Kidney (tissue), 14 donors: ENCODE results near the gene MECR. TPM values are rescaled to one million over a fixed set of nuclear protein-coding genes. Genes with fewer than 3 reads are reported as not detected.
"Not testable (repeated sequence)": the region's sequence is repeated elsewhere in the genome, so short reads cannot be mapped to it uniquely, and the experiment has no call there.

ENCODE experiments used
- DNase-seq, 5 donors: peaks; one replicate each; pipeline ENCODE4 v3.0.0-alpha.2; 2013 to 2020
- FAIRE-seq: peaks from 2 replicates; lab custom pipeline; 2012; peaks lifted over from hg19 to GRCh38; lab: Jason Lieb, UNC
- H3K27ac ChIP-seq, 2 donors: one replicate each; pipeline ENCODE4 v1.7.0; 2013; ENCODE audit warnings: low read depth in 2 of 2, low read length in 2 of 2, inconsistent platforms in 1 of 2
- H3K27me3 ChIP-seq: one replicate; pipeline ENCODE4 v1.7.1; 2013; ENCODE audit warnings: low read length, inconsistent platforms; ENCODE audit not compliant: control insufficient read depth, insufficient read depth
- H3K36me3 ChIP-seq, 3 donors: one replicate each; pipeline versions ENCODE4 v1.7.0 to v1.7.1; 2013; ENCODE audit warnings: low read length in 3 of 3, control low read depth in 1 of 3, inconsistent platforms in 1 of 3; ENCODE audit not compliant: insufficient read depth in 3 of 3, control insufficient read depth in 2 of 3
- H3K4me1 ChIP-seq, 3 donors: one replicate each; pipeline versions ENCODE4 v1.7.0 to v1.7.1; 2013; ENCODE audit warnings: low read length in 3 of 3, inconsistent platforms in 1 of 3, low read depth in 1 of 3; ENCODE audit not compliant: control insufficient read depth in 2 of 3, insufficient read depth in 2 of 3
- H3K4me3 ChIP-seq, 3 donors: one replicate each; pipeline versions ENCODE4 v1.7.0 to v1.8.1; 2013; ENCODE audit warnings: low read length in 3 of 3, control low read depth in 1 of 3, inconsistent platforms in 1 of 3
- H3K9ac ChIP-seq, 3 donors: one replicate each; pipeline versions ENCODE4 v1.7.0 to v1.7.1; 2013; ENCODE audit warnings: low read length in 3 of 3, control low read depth in 1 of 3, inconsistent platforms in 1 of 3
- H3K9me3 ChIP-seq, 3 donors: one replicate each; pipeline versions ENCODE4 v1.7.0 to v1.7.1; 2013; ENCODE audit warnings: low read length in 3 of 3, control low read depth in 1 of 3, inconsistent platforms in 1 of 3; ENCODE audit not compliant: control insufficient read depth in 2 of 3, insufficient read depth in 1 of 3
- CTCF ChIP-seq: IDR thresholded peaks from 3 replicates; pipeline ENCODE4 v1.5.1; 2012; ENCODE audit warnings: mild to moderate bottlenecking, moderate library complexity, borderline replicate concordance; ENCODE audit not compliant: insufficient read depth; ENCODE audit errors: extremely low read depth
- intact Hi-C: fragments of 100-400 bp; cut with DNase I; formaldehyde crosslinking; loops from one replicate; pipeline ENCODE4 v1.11.1; 2022
- polyA plus RNA-seq: library from polyadenylated mRNA; stranded (reverse); fragments of 350-450 nt; fragmentation: Illumina TruSeq; extraction: RNeasy Lipid Tissue Mini Kit (QIAGEN cat#74804); gene quantifications from one replicate; pipeline ENCODE4 v1.2.3, GENCODE V29; 2014; ENCODE audit warnings: low read depth, low replicate concordance; ENCODE audit not compliant: insufficient read depth
- total RNA-seq: library from RNA; stranded (reverse); fragmentation: NEBNext Ultra II Directional; extraction: Animal tissue kit (Norgen Biotek cat#: 25700); gene quantifications from one replicate; pipeline ENCODE4 v1.2.1, GENCODE V29; 2021
- donor health status: control.
- donor health status: control.
- donor health status: control.
- donor health status: control.
- donor health status: control.
- donor health status: DM: yes; HTN: yes; CAD: no.
- donor health status: Normal renal cell carcinoma (clear cell type).

Gene MECR
- total and polyA plus RNA-seq, 2 donors from 2014 or later: 27.7 to 42.6 TPM

GRCh38 chr1:29156543-29157268 is 74.0 kb downstream of the MECR start:
- DNase-seq (peak in 2 of 5 donors; percentile 53 to 68), FAIRE-seq (no peak)
- H3K4me3 ChIP-seq: peak overlapping the region in 1 of 3 donors; percentile 29
- H3K27me3 ChIP-seq: no peaks in the 10 kb centered on the region
- TF ChIP-seq CTCF: no peak
- H3K36me3 ChIP-seq: peaks cover 20 to 44% (median 27%) of the 10 kb centered on the region in 3 donors
- intact Hi-C loops: no loop called here
- no peak overlapping the region for H3K9ac ChIP-seq
- H3K4me1 ChIP-seq: peaks cover 0 to 21% (median 15%) of the 10 kb centered on the region in 3 donors
- H3K9me3 ChIP-seq: no peaks in the 10 kb centered on the region
- peak overlapping the region; percentile 67 to 70 for H3K27ac ChIP-seq

- Histone ChIP-seq H3K27me3 (no peaks in the 10 kb centered on the region), H3K4me1 (peaks cover 0 to 8% (median 8%) of the 10 kb centered on the region in 3 donors), H3K4me3 (no peak overlapping the region), H3K9ac (no peak overlapping the region), H3K27ac (no peak overlapping the region), H3K9me3 (no peaks in the 10 kb centered on the region), H3K36me3 (peaks cover 30 to 75% (median 34%) of the 10 kb centered on the region in 3 donors)
- intact Hi-C loops: no loop called here
- DNase-seq (no peak), FAIRE-seq (no peak)
- TF ChIP-seq CTCF: no peak
These were observed 78.5 kb downstream of the MECR start for GRCh38 chr1:29152046-29152805.

GRCh38 chr1:29150346-29150745 is 80.4 kb downstream of the MECR start:
- H3K9ac ChIP-seq, DNase-seq, FAIRE-seq, H3K27me3 ChIP-seq, H3K9me3 ChIP-seq, H3K27ac ChIP-seq, intact Hi-C loops, H3K4me3 ChIP-seq: not testable (repeated sequence)
- Histone ChIP-seq H3K36me3 (peaks cover 34 to 83% (median 36%) of the 10 kb centered on the region in 3 donors), H3K4me1 (peaks cover 0 to 11% (median 3%) of the 10 kb centered on the region in 3 donors)
